Vagina (tissue), 2 donors: Measurements from ENCODE around the gene DDX39B. TPM values are rescaled to one million over a fixed set of nuclear protein-coding genes. Genes with fewer than 3 reads are reported as not detected.
"Not testable (repeated sequence)": the region's sequence is repeated elsewhere in the genome, so short reads cannot be mapped to it uniquely, and the experiment has no call there.

ENCODE experiments used
- DNase-seq, 2 donors: peaks; one replicate each; pipeline ENCODE4 v3.0.0-alpha.2; 2017; ENCODE audit errors: extremely low spot score in 2 of 2
- H3K27ac ChIP-seq: fragments of 200-600 bp; sonication (generic); one replicate; pipeline ENCODE4 v1.5.1; 2019
- H3K27me3 ChIP-seq: fragments of 200-600 bp; sonication (generic); one replicate; pipeline ENCODE4 v1.5.1; 2019
- H3K36me3 ChIP-seq, 2 donors: fragments of 200-600 bp; sonication (generic); one replicate each; pipeline ENCODE4 v1.5.1; 2017 to 2019
- H3K4me1 ChIP-seq: fragments of 200-600 bp; sonication (generic); one replicate; pipeline ENCODE4 v1.5.1; 2019
- H3K4me3 ChIP-seq, 2 donors: fragments of 200-600 bp; sonication (generic); 1 replicate in 1 of 2; 2 replicates in 1 of 2; pipeline ENCODE4 v1.5.1; 2016 to 2019
- H3K9me3 ChIP-seq: fragments of 200-600 bp; sonication (generic); one replicate; pipeline ENCODE4 v1.5.1; 2019
- POLR2A ChIP-seq, 2 donors: fragments of 450-650 bp; IDR thresholded peaks; one replicate each; pipeline ENCODE4 v1.6.1; 2017; ENCODE audit warnings: antibody characterized with exemption in 2 of 2, mild to moderate bottlenecking in 2 of 2, moderate library complexity in 2 of 2
- POLR2AphosphoS5 ChIP-seq, 2 donors: sonication (generic); formaldehyde crosslinking; IDR thresholded peaks; one replicate each; pipeline ENCODE4 v1.9.0; 2017; ENCODE audit warnings: antibody characterized with exemption in 2 of 2, mild to moderate bottlenecking in 2 of 2, low read depth in 1 of 2; ENCODE audit not compliant: insufficient read depth in 1 of 2
- intact Hi-C: fragments of 100-400 bp; cut with DNase I; formaldehyde crosslinking; loops from one replicate; pipeline ENCODE4 v1.15.1; 2023
- total RNA-seq: library from RNA; depleted of rRNA; stranded (reverse); fragments of >200 nt; gene quantifications from one replicate; pipeline ENCODE4 v1.2.3, GENCODE V29; 2016
- TF ChIP-seq, protein P1 (sequence below), 3 experiments: fragments of 450-650 bp in 2 of 3; fragments of 200-600 bp in 1 of 3; sonication (generic) in 1 of 3; IDR thresholded peaks; one replicate each; pipeline ENCODE4 v1.5.1; 2017 to 2019; ENCODE audit warnings: antibody characterized with exemption in 3 of 3, mild to moderate bottlenecking in 2 of 3, moderate library complexity in 2 of 3

DDX39B gene
- total RNA-seq = 299 TPM

- intact Hi-C loops = no loop called here
- H3K4me1 ChIP-seq = peaks cover 55% of the 10 kb centered on the region
- H3K27ac ChIP-seq = peak within 1 kb of the TSS; percentile 97
- DNase-seq = peak in 1 of 2 donors; percentile 97
- TF ChIP-seq, protein P1, sequence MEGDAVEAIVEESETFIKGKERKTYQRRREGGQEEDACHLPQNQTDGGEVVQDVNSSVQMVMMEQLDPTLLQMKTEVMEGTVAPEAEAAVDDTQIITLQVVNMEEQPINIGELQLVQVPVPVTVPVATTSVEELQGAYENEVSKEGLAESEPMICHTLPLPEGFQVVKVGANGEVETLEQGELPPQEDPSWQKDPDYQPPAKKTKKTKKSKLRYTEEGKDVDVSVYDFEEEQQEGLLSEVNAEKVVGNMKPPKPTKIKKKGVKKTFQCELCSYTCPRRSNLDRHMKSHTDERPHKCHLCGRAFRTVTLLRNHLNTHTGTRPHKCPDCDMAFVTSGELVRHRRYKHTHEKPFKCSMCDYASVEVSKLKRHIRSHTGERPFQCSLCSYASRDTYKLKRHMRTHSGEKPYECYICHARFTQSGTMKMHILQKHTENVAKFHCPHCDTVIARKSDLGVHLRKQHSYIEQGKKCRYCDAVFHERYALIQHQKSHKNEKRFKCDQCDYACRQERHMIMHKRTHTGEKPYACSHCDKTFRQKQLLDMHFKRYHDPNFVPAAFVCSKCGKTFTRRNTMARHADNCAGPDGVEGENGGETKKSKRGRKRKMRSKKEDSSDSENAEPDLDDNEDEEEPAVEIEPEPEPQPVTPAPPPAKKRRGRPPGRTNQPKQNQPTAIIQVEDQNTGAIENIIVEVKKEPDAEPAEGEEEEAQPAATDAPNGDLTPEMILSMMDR (IDR thresholded peaks at IDR 0.05) = no peak
- TF ChIP-seq POLR2AphosphoS5 (IDR thresholded peaks at IDR 0.05; ENCODE audit: insufficient read depth in 1 of 2, low read depth in 1 of 2) (peak; percentile 98 to 99), POLR2A (IDR thresholded peaks at IDR 0.05) (peak in 1 of 2 donors; percentile 77)
- H3K27me3 ChIP-seq = no peaks in the 10 kb centered on the region
- no peaks in the 10 kb centered on the region for H3K9me3 ChIP-seq
- peak within 1 kb of the TSS; percentile 70 to 85 for H3K4me3 ChIP-seq
- peaks cover 0 to 31% of the 10 kb centered on the region in 2 donors for H3K36me3 ChIP-seq
Observed at GRCh38 chr6:31541658-31542521, at the start of gene DDX39B. Gene DDX39B (minus strand): TSS chr6:31542003. CDS start chr6:31540532, 1,471 bp downstream.

- H3K27me3 ChIP-seq, H3K27ac ChIP-seq, H3K4me1 ChIP-seq, intact Hi-C loops, H3K9me3 ChIP-seq, H3K4me3 ChIP-seq, H3K36me3 ChIP-seq, DNase-seq: not testable (repeated sequence)
Observed at GRCh38 chr6:31590691-31591090, 48.9 kb upstream of the DDX39B start.

DNA sequence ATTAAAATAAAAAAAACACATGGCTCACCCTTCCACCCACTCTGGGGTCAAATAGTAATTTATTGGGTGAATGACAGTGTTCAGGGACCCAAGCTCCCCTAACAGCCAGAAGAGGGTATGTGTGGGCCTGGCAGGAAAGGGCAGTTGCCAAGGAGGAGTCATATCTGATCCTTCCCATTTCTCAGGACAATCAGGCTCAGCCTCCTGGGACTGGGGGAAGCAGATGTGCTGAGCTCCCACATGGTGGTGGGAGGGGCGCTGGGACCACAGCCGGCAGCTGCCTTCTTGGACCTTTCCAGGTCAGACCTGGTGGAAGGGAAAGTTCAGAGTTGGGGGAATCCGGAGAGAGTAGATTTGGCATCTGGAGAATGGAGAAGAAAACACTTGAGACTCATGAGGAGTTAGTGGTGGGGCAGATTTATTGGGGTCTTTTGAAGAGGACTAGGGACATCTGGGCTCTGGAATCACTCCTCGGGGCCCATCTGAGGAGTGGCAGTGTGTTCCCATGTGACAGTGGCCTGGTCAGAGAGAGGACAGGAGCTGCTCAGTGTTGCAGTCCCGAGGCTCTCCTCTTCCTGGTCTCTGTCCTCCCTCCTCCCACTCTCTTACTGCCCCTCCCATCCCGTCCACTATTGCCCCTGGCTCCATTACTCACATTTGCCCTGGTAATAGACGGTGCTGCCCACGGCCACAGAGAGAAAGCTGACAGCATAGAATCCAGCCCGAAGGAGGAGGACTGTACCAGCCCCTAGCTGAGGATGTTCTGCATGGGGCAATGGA is 47.3 kb upstream of the DDX39B start:
- TF ChIP-seq POLR2A (IDR thresholded peaks at IDR 0.05) (no peak), POLR2AphosphoS5 (IDR thresholded peaks at IDR 0.05; ENCODE audit: insufficient read depth in 1 of 2, low read depth in 1 of 2) (no peak)
- TF ChIP-seq, protein P1 (IDR thresholded peaks at IDR 0.05) = no peak

DNA sequence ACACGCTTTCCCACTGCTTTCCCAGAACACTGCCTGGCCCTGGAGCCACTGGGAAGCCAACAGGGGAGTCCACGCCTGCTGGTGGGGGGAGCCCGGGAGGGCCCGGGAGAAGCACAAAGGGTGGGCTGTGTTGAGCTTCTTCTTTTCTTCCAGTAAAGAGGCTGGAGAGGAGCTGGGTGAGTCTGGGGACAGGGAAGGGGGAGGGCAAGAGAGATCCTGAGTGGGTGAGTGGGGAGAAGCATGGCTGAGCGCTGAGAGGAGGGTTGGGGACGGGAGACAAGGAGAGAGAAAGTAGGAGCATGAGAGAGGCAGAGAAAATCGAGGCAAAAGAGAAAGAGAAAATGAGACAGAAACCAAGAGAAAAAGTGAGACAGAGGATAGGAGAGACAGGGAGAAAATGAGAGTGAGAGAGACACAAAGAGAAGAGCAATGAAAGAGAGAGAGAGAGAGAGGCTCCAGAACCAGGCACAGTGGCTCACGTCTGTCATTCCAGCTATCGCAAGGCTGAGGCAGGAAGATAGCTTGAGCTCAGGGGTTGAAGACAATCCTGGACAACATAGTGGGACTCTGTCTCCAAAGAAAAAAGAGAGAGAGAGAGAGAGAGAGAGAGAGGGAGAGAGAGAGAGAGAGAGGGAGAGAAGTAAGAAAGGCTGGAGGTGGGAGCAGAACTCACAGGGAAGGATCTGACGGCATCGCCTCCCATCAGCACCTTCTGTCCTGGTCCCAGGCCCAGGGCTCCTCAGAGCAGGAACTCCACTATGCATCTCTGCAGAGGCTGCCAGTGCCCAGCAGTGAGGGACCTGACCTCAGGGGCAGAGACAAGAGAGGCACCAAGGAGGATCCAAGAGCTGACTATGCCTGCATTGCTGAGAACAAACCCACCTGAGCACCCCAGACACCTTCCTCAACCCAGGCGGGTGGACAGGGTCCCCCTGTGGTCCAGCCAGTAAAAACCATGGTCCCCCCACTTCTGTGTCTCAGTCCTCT is 46.3 kb upstream of the DDX39B start:
- no peak overlapping the region for H3K27ac ChIP-seq
- no peaks in the 10 kb centered on the region for H3K27me3 ChIP-seq
- intact Hi-C loops = no loop called here
- no peak overlapping the region for H3K4me3 ChIP-seq
- DNase-seq = no peak
- TF ChIP-seq POLR2AphosphoS5 (IDR thresholded peaks at IDR 0.05; ENCODE audit: insufficient read depth in 1 of 2, low read depth in 1 of 2) = no peak
- no peak for TF ChIP-seq POLR2A (IDR thresholded peaks at IDR 0.05)
- TF ChIP-seq, protein P1 (IDR thresholded peaks at IDR 0.05) = no peak
- no peaks in the 10 kb centered on the region for H3K9me3 ChIP-seq
- H3K4me1 ChIP-seq = no peaks in the 10 kb centered on the region
- no peaks in the 10 kb centered on the region for H3K36me3 ChIP-seq

More for the DNA sequence above, 47.3 kb upstream of the DDX39B start:
- no peak for DNase-seq
- no peaks in the 10 kb centered on the region for H3K36me3 ChIP-seq
- H3K4me1 ChIP-seq = no peaks in the 10 kb centered on the region
- H3K4me3 ChIP-seq = no peak overlapping the region
- H3K9me3 ChIP-seq = no peaks in the 10 kb centered on the region
- H3K27ac ChIP-seq = no peak overlapping the region
- intact Hi-C loops = no loop called here
- no peaks in the 10 kb centered on the region for H3K27me3 ChIP-seq
